ENCODE results near the gene GGN. TPM values are rescaled to one million over a fixed set of nuclear protein-coding genes. Genes with fewer than 3 reads are reported as not detected.
"Not testable (repeated sequence)": the region's sequence is repeated elsewhere in the genome, so short reads cannot be mapped to it uniquely, and the experiment has no call there.

Gene GGN
- total RNA-seq, 2 experiments from 2014 or later, result 0.17 to 0.19 TPM

DNA sequence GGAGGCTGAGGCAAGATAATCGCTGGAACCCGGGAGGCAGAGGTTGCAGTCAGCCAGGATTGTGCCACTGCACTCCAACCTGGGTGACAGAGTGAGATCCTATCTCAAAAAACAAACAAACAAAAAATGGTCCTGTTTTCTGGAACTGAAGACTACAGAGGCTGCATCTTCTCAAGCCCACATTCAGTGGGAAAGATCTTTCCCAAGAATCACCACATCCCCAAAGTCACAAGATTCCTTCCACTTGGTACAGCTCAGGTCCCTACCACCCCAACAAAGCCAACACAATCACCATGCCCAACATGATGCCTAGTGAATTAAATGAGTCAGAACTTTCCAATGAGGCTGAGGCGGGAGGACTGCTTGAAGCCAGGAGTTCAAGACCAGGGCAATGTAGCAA lies 37.0 kb downstream of the GGN start:
- Mint-ChIP-seq H3K4me1 (ENCODE audit: low read depth) (no peaks in the 10 kb centered on the region), H3K27me3 (no peaks in the 10 kb centered on the region), H3K9me3 (no peaks in the 10 kb centered on the region), H3K27ac (no peak overlapping the region), H3K36me3 (ENCODE audit: low read depth) (no peaks in the 10 kb centered on the region), H3K4me3 (no peak overlapping the region)
- Histone ChIP-seq H3K9me3 (ENCODE audit: control insufficient read depth in 1 of 2, insufficient read depth in 1 of 2, low read length in 2 of 2) (no peaks in the 10 kb centered on the region), H3K4me1 (ENCODE audit: insufficient read depth, low read length) (no peaks in the 10 kb centered on the region), H3K27ac (ENCODE audit: low read depth in 1 of 2, low read length in 2 of 2) (no peak overlapping the region), H3K4me3 (ENCODE audit: low read length) (no peak overlapping the region), H3K36me3 (ENCODE audit: insufficient read depth, low read length) (no peaks in the 10 kb centered on the region), H3K27me3 (ENCODE audit: control insufficient read depth in 1 of 2, insufficient read depth in 2 of 2, low read length in 2 of 2) (no peaks in the 10 kb centered on the region)
- ChIA-PET POLR2A (no interaction called here), CTCF (no interaction called here)
- DNase-seq (no peak), ATAC-seq (ENCODE audit: poor library complexity) (no peak)
- intact Hi-C loops (cut with DNase I, micrococcal nuclease), result no loop called here
- TF ChIP-seq, protein P1, sequence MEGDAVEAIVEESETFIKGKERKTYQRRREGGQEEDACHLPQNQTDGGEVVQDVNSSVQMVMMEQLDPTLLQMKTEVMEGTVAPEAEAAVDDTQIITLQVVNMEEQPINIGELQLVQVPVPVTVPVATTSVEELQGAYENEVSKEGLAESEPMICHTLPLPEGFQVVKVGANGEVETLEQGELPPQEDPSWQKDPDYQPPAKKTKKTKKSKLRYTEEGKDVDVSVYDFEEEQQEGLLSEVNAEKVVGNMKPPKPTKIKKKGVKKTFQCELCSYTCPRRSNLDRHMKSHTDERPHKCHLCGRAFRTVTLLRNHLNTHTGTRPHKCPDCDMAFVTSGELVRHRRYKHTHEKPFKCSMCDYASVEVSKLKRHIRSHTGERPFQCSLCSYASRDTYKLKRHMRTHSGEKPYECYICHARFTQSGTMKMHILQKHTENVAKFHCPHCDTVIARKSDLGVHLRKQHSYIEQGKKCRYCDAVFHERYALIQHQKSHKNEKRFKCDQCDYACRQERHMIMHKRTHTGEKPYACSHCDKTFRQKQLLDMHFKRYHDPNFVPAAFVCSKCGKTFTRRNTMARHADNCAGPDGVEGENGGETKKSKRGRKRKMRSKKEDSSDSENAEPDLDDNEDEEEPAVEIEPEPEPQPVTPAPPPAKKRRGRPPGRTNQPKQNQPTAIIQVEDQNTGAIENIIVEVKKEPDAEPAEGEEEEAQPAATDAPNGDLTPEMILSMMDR (IDR thresholded peaks at IDR 0.05), result no peak

DNA sequence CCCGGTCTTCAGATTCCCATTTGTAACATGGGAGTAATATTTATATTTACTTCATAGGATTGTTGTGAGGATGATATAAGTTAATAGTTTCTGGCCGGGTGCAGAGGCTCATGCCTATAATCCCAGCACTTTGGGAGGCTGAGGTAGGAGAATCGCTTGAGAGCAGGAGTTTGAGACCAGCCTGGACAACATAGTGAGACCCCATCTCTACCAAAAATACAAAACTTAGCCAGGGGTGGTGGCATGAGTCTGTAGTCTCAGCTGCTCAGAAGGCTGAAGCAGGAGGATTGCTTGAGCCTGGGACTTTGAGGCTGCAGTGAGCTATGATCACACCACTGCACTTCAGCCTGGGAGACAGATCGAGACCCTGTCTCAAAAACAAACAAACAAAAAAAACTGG lies 41.0 kb downstream of the GGN start:
- ATAC-seq (ENCODE audit: poor library complexity) (no peak), DNase-seq (no peak)
- H3K4me1 ChIP-seq (ENCODE audit: insufficient read depth, low read length), result no peaks in the 10 kb centered on the region
- no peaks in the 10 kb centered on the region for H3K9me3 ChIP-seq (ENCODE audit: control insufficient read depth in 1 of 2, insufficient read depth in 1 of 2, low read length in 2 of 2)
- H3K9me3 Mint-ChIP-seq, result no peaks in the 10 kb centered on the region
- H3K4me3 Mint-ChIP-seq, result no peak overlapping the region
- H3K36me3 Mint-ChIP-seq (ENCODE audit: low read depth), result peaks cover 4% of the 10 kb centered on the region
- TF ChIP-seq, protein P1 (IDR thresholded peaks at IDR 0.05), result no peak
- CTCF ChIA-PET, result no interaction called here
- no peak overlapping the region for H3K27ac ChIP-seq (ENCODE audit: low read depth in 1 of 2, low read length in 2 of 2)
- no peaks in the 10 kb centered on the region for H3K4me1 Mint-ChIP-seq (ENCODE audit: low read depth)
- no peaks in the 10 kb centered on the region for H3K27me3 ChIP-seq (ENCODE audit: control insufficient read depth in 1 of 2, insufficient read depth in 2 of 2, low read length in 2 of 2)
- peaks cover 6% of the 10 kb centered on the region for H3K36me3 ChIP-seq (ENCODE audit: insufficient read depth, low read length)
- intact Hi-C loops (cut with DNase I, micrococcal nuclease), result no loop called here
- no peak overlapping the region for H3K27ac Mint-ChIP-seq
- no peaks in the 10 kb centered on the region for H3K27me3 Mint-ChIP-seq
- POLR2A ChIA-PET, result no interaction called here
- no peak overlapping the region for H3K4me3 ChIP-seq (ENCODE audit: low read length)

DNA sequence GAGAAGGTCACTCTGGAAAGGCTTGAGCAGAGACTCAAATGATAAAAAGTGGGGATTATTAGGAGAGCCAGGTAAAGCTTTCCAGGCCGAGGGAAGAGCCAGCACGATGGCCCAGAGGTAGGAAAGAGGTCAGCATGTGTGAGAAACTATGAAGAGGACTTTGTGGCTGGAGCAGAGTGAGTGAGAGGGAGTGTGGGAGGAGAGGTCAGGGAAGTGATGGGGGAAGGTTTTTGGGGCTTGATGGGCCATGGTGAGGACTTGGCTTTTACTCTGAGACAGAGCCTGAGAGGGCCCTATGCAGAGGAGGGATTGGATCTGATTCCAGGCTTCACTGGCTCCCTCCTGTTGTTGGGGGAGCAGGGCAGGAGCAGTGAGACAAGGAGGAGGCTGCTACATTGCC lies 46.9 kb downstream of the GGN start:
- Mint-ChIP-seq H3K27me3 (no peaks in the 10 kb centered on the region), H3K27ac (no peak overlapping the region), H3K4me1 (ENCODE audit: low read depth) (peaks cover 18% of the 10 kb centered on the region), H3K36me3 (ENCODE audit: low read depth) (peaks cover 16% of the 10 kb centered on the region), H3K4me3 (no peak overlapping the region), H3K9me3 (no peaks in the 10 kb centered on the region)
- ATAC-seq (ENCODE audit: poor library complexity), result no peak
- CTCF ChIA-PET, result no interaction called here
- H3K4me1 ChIP-seq (ENCODE audit: insufficient read depth, low read length), result peaks cover 19% of the 10 kb centered on the region
- TF ChIP-seq, protein P1 (IDR thresholded peaks at IDR 0.05), result no peak
- no peak for DNase-seq
- no peak overlapping the region for H3K27ac ChIP-seq (ENCODE audit: low read depth in 1 of 2, low read length in 2 of 2)
- intact Hi-C loops (cut with DNase I, micrococcal nuclease), result no loop called here
- H3K27me3 ChIP-seq (ENCODE audit: control insufficient read depth in 1 of 2, insufficient read depth in 2 of 2, low read length in 2 of 2), result no peaks in the 10 kb centered on the region
- H3K9me3 ChIP-seq (ENCODE audit: control insufficient read depth in 1 of 2, insufficient read depth in 1 of 2, low read length in 2 of 2), result no peaks in the 10 kb centered on the region
- no peak overlapping the region for H3K4me3 ChIP-seq (ENCODE audit: low read length)
- POLR2A ChIA-PET, result no interaction called here
- H3K36me3 ChIP-seq (ENCODE audit: insufficient read depth, low read length), result peaks cover 8% of the 10 kb centered on the region

DNA sequence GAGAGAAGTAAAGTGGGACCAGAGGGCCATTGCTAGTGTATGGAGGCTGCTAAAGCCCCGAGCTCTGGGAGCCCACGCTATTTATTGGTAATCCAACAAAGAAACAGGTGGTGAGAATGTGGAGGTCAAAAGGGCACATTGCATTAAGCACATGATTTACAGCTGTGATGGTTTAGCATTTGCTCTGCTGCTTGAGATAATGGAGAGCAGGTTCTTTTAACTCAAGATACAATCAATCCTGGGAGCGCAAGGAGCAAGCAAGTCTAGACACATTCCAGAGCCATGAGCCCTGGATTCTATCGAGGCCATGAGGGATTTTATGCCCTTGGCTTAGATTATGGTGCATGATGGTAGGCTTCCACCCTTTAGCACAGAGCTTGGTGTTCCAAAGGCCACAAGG lies 48.8 kb downstream of the GGN start:
- H3K27ac Mint-ChIP-seq; ATAC-seq (ENCODE audit: poor library complexity); H3K27ac ChIP-seq (ENCODE audit: low read depth in 1 of 2, low read length in 2 of 2); H3K27me3 Mint-ChIP-seq; H3K36me3 ChIP-seq (ENCODE audit: insufficient read depth, low read length); POLR2A ChIA-PET; DNase-seq; H3K9me3 Mint-ChIP-seq; H3K4me3 ChIP-seq (ENCODE audit: low read length); H3K27me3 ChIP-seq (ENCODE audit: control insufficient read depth in 1 of 2, insufficient read depth in 2 of 2, low read length in 2 of 2); H3K9me3 ChIP-seq (ENCODE audit: control insufficient read depth in 1 of 2, insufficient read depth in 1 of 2, low read length in 2 of 2); CTCF ChIA-PET: not testable (repeated sequence)
- Mint-ChIP-seq H3K4me3 (peak overlapping the region; percentile 48), H3K4me1 (ENCODE audit: low read depth) (peaks cover 24% of the 10 kb centered on the region), H3K36me3 (ENCODE audit: low read depth) (peaks cover 21% of the 10 kb centered on the region)
- peaks cover 27% of the 10 kb centered on the region for H3K4me1 ChIP-seq (ENCODE audit: insufficient read depth, low read length)
- intact Hi-C loops (cut with DNase I, micrococcal nuclease), result loop anchor here in 1 of 2 experiments (5.0 kb wide), 1 partner anchor 48 kb away; the partner anchor contains the start of genes GGN and SPRED3
